A673 (cell line): ENCODE data around the gene GATA2. TPM values are rescaled to one million over a fixed set of nuclear protein-coding genes. Genes with fewer than 3 reads are reported as not detected.

Experiments used
- BruUV-seq: library from RNA; stranded (reverse); fragments of 400-500 nt; replicated peaks from 2 replicates; lab custom pipeline; 2021; lab: Mats Ljungman, UMichigan
- CTCF ChIA-PET: fragments of 300-600 bp; sonication (Branson Sonifier 250); formaldehyde crosslinking; loops from one replicate; lab custom pipeline; 2022; ENCODE audit warnings: antibody characterized with exemption; lab: Charles Lee
- POLR2A ChIA-PET: fragments of 300-600 bp; sonication (Branson Sonifier 250); formaldehyde crosslinking; loops from one replicate; lab custom pipeline; 2022; ENCODE audit warnings: antibody characterized with exemption; ENCODE audit not compliant: low non-redundant PET; lab: Charles Lee
- DNase-seq: peaks from one replicate; pipeline ENCODE4 v3.0.0-alpha.2; 2015; ENCODE audit warnings: low spot score
- H3K27ac ChIP-seq: fragments of 200-600 bp; sonication (generic); 2 replicates; pipeline ENCODE4 v1.5.1; 2016; ENCODE audit warnings: mixed run types, low read depth, mild to moderate bottlenecking, mixed read lengths, antibody characterized with exemption, low read length; ENCODE audit not compliant: poor library complexity, severe bottlenecking
- H3K27me3 ChIP-seq: fragments of 200-600 bp; sonication (generic); replicated peaks from 2 replicates; pipeline ENCODE4 v1.6.1; 2017; ENCODE audit warnings: mixed run types, low read depth, mild to moderate bottlenecking, mixed read lengths, antibody characterized with exemption, low read length; ENCODE audit not compliant: insufficient read depth, poor library complexity
- H3K36me3 ChIP-seq: fragments of 200-600 bp; sonication (generic); 2 replicates; pipeline ENCODE4 v1.6.1; 2016; ENCODE audit warnings: mixed run types, mild to moderate bottlenecking, mixed read lengths, antibody characterized with exemption, low read length; ENCODE audit not compliant: insufficient read depth, poor library complexity, severe bottlenecking
- H3K4me1 ChIP-seq: fragments of 200-600 bp; sonication (generic); 2 replicates; pipeline ENCODE4 v1.6.1; 2017; ENCODE audit warnings: mixed run types, mild to moderate bottlenecking, mixed read lengths, antibody characterized with exemption, low read length; ENCODE audit not compliant: insufficient read depth, poor library complexity, severe bottlenecking
- H3K4me3 ChIP-seq: fragments of 200-600 bp; sonication (generic); 2 replicates; pipeline ENCODE4 v1.5.1; 2016; ENCODE audit warnings: low read depth, mixed run types, mild to moderate bottlenecking, mixed read lengths, low read length; ENCODE audit not compliant: poor library complexity, severe bottlenecking
- H3K9me3 ChIP-seq: fragments of 200-600 bp; sonication (generic); 2 replicates; pipeline ENCODE4 v1.6.1; 2016; ENCODE audit warnings: mixed run types, low read depth, mild to moderate bottlenecking, mixed read lengths, antibody characterized with exemption, low read length; ENCODE audit not compliant: poor library complexity, severe bottlenecking
- CTCF ChIP-seq: fragments of 300-800, 200-600 bp; sonication (generic); conservative IDR thresholded peaks from 2 replicates; pipeline ENCODE4 v1.5.1; 2017; ENCODE audit warnings: low read depth, mild to moderate bottlenecking, antibody characterized with exemption, low read length, moderate library complexity, mixed read lengths
- EZH2 ChIP-seq: fragments of 200-600 bp; sonication (generic); IDR thresholded peaks from 2 replicates; pipeline ENCODE4 v1.6.1; 2017; ENCODE audit warnings: borderline replicate concordance, low read depth, mild to moderate bottlenecking, mixed read lengths, antibody characterized with exemption, low read length; ENCODE audit not compliant: poor library complexity, severe bottlenecking
- intact Hi-C: fragments of 100-400 bp; cut with micrococcal nuclease; formaldehyde crosslinking; loops from one replicate; pipeline ENCODE4 v1.10.0; 2022; ENCODE audit not compliant: unreplicated experiment
- total RNA-seq: library from RNA; stranded (reverse); gene quantifications from 2 replicates; pipeline ENCODE4 v1.2.3, GENCODE V29; 2021

The GATA2 gene
- total RNA-seq, 1 experiment from 2014 or later, result 19.4 TPM

GRCh38 chr3:128471720-128472119, 21.3 kb downstream of the GATA2 start:
- CTCF ChIA-PET, result no interaction called here
- intact Hi-C loops, result no loop called here
- POLR2A ChIA-PET, result no interaction called here
- no peak for DNase-seq
- Histone ChIP-seq H3K27ac (no peak overlapping the region), H3K27me3 (no peaks in the 10 kb centered on the region), H3K4me3 (no peak overlapping the region), H3K4me1 (no peaks in the 10 kb centered on the region), H3K36me3 (no peaks in the 10 kb centered on the region), H3K9me3 (no peaks in the 10 kb centered on the region)
- BruUV-seq, result no TSS peak
- TF ChIP-seq CTCF, result no peak
- no peak for TF ChIP-seq EZH2

GRCh38 chr3:128471110-128471509, 21.9 kb downstream of the GATA2 start:
- no peaks in the 10 kb centered on the region for H3K4me1 ChIP-seq
- TF ChIP-seq CTCF (no peak), EZH2 (no peak)
- no peaks in the 10 kb centered on the region for H3K27me3 ChIP-seq
- no TSS peak for BruUV-seq
- no peak overlapping the region for H3K4me3 ChIP-seq
- H3K9me3 ChIP-seq, result no peaks in the 10 kb centered on the region
- DNase-seq, result no peak
- ChIA-PET POLR2A (no interaction called here), CTCF (no interaction called here)
- intact Hi-C loops, result no loop called here
- H3K36me3 ChIP-seq, result no peaks in the 10 kb centered on the region
- H3K27ac ChIP-seq, result no peak overlapping the region

GRCh38 chr3:128470134-128470899, 22.7 kb downstream of the GATA2 start:
- no peaks in the 10 kb centered on the region for H3K4me1 ChIP-seq
- no peaks in the 10 kb centered on the region for H3K27me3 ChIP-seq
- intact Hi-C loops, result no loop called here
- no peaks in the 10 kb centered on the region for H3K36me3 ChIP-seq
- no peak for DNase-seq
- no peak for TF ChIP-seq CTCF
- H3K27ac ChIP-seq, result no peak overlapping the region
- no peaks in the 10 kb centered on the region for H3K9me3 ChIP-seq
- ChIA-PET CTCF (no interaction called here), POLR2A (no interaction called here)
- BruUV-seq, result no TSS peak
- no peak overlapping the region for H3K4me3 ChIP-seq
